ENCODE data around the gene SPRTN.

DNA sequence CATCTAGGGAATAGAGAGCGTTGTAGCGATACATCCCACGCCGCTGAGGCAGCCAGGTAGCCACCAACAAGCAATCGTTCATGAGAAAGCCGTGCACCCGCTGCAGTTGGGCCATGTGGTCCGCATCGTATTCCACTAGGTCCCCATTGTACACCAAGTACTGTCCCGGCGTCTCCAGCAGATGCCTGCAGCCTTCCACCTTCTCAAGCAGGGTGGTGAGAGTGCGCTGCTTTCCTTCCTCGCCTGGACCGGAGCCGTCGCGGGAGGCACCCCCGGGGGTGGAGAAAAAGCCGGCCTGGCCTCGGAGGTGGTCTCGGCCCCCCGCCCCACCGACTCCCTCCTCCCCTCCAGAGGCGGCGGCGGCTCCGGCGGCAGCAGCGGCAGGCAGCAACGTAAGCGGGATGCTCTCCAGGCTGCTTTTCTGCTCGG, 1.0 kb upstream of the SPRTN start:
- TF ChIP-seq SNAI2 (CRISPR knock-in tag; IDR thresholded peaks at IDR 0.05) (no peak), RARB (CRISPR knock-in tag; IDR thresholded peaks at IDR 0.05) (no peak)
- TF ChIP-seq, protein P1, sequence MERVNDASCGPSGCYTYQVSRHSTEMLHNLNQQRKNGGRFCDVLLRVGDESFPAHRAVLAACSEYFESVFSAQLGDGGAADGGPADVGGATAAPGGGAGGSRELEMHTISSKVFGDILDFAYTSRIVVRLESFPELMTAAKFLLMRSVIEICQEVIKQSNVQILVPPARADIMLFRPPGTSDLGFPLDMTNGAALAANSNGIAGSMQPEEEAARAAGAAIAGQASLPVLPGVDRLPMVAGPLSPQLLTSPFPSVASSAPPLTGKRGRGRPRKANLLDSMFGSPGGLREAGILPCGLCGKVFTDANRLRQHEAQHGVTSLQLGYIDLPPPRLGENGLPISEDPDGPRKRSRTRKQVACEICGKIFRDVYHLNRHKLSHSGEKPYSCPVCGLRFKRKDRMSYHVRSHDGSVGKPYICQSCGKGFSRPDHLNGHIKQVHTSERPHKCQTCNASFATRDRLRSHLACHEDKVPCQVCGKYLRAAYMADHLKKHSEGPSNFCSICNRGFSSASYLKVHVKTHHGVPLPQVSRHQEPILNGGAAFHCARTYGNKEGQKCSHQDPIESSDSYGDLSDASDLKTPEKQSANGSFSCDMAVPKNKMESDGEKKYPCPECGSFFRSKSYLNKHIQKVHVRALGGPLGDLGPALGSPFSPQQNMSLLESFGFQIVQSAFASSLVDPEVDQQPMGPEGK (CRISPR knock-in tag; IDR thresholded peaks at IDR 0.05; ENCODE audit: borderline replicate concordance) = no peak
